GM18511 (cell line): ENCODE measurements around the gene DIDO1.
"Not testable (repeated sequence)": the region's sequence is repeated elsewhere in the genome, so short reads cannot be mapped to it uniquely, and the experiment has no call there.

ENCODE experiments used
- ATAC-seq: cut with Tn5 transposase; IDR thresholded peaks from one replicate; pipeline ENCODE4 v1.9.1; 2021; ENCODE audit warnings: mild to moderate bottlenecking, moderate library complexity; ENCODE audit not compliant: unreplicated experiment

DIDO1 gene

DNA sequence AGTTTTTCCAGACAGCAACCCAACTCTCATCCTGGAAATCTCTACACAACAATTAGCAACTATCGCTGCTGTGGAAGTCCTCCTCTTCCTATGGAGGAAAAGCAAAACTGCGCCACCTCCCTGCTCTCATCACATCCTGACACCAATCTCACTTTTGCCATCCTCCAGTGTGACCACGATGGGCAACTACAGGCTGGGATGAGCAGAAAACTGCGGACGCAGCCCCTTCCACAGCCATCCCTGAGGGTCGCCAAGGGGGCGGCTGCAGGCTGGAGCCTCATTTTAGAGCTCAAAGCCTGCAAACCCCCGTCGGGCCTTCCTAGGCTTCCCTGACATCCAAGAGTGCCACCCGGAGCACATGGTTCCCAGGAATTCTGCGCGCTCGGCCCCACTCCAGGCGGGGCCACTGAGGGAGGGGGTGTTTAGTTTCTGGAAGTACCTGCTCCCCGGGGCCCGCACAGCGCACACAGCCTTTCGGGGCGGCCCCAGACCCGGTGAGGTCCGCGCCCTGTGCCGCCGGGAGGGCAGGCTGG lies 65.8 kb downstream of the DIDO1 start:
- ATAC-seq: peak; percentile 13

GRCh38 chr20:62859721-62860120 lies 66.6 kb downstream of the DIDO1 start:
- no peak for ATAC-seq

DNA sequence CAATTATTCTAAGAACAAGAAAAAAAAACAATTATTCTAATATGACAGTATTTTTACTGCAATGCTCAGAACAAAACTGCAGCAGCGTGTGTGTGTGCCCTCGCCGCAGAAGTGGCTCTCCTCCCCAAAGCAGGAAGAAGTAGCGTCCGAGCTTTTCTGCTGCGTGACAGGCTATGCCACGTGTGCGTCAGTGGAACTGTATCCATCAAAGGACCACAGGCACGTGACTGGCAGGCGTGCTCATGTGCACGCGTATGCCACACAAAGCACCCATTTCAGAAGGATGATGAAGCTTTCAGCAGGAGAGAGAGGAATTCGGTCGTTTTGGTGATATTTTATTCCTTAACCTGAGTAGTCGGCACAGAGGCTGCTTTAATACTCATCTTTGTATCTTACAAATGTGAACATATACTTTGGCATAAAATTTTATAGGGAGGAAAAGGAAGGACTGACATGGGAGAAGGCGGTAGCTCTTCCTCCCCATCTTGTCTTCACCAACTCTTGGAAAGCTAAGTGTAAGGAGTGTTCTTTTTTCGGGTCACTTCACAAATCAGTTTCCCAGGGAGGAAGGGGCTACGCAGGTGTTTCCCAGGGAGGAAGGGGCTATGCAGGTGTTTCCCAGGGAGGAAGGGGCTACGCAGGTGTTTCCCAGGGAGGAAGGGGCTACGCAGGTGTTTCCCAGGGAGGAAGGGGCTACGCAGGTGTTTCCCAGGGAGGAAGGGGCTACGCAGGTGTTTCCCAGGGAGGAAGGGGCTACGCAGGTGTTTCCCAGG lies 68.1 kb downstream of the DIDO1 start:
- ATAC-seq: no peak

DNA sequence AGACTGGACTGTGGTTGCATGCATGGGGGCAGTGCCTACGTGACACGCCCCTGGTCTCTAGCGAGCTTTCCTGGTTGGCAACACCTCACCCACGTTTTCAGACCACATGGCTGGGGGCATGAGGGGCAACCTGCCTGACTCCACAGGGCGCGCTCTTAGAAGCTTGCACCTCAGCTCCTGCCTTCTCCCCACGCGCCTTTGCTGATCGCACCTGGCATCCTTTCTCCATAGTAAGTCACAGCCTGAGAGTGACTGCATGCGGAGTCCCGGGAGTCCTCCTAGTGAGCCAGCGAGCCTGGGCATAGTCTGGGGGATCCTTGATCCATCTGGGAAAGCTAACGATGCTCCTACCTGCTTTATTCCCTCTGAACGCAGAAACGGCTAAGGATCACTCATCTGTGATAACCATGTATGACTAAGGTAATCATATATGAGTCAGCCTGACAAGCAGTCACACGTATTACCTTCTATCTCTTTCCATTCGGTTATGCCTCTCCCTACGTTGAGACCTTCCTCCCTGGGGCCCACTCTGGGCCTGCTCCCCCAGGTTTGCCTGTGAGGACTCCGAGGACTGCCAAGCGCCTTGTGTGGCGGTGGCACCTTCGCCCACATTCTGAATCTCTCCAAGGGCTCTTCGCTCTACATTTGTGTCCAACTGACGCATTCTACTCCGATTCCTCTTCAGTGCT lies 69.2 kb downstream of the DIDO1 start:
- ATAC-seq: no peak

GRCh38 chr20:62855120-62855519 lies 71.2 kb downstream of the DIDO1 start:
- no peak for ATAC-seq

DNA sequence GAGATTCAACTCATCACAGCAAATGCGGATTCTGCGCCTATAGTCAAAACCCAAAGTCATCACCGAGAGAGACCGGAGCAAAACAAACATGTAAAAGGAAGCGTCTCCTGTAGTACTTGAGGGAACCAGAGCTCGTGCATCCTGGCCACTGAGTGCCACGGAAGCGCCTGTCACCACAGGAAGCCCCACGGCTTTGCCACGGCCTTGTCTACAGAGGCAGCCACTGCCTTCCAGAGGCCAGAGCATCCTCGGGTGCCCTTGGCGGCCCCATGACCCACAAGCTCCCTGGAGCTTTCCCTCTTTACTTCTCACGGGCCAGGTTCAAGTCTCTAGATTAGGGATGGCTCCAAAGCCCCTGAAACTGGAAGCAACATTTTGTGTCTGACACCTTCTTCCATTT lies 72.2 kb downstream of the DIDO1 start:
- no peak for ATAC-seq

DNA sequence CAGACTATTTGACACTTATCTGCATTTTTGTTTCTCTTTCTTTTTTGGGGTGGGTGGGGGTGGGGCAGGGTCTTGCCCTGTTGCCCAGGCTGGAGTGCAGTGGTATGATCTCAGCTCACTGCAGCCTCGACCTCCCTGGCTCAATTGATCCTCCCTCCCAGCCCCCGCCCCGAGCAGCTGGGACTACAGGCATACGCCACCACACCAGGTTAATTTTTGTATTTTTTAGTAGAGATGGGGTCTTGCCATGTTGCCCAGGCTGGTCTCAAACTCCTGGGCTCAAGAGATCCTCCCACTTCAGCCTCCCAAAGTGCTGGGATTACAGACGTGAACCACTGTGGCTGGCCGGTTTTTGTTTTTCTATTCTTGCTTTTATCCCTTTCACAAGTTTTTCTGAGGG lies 73.0 kb downstream of the DIDO1 start:
- not testable (repeated sequence) for ATAC-seq

DNA sequence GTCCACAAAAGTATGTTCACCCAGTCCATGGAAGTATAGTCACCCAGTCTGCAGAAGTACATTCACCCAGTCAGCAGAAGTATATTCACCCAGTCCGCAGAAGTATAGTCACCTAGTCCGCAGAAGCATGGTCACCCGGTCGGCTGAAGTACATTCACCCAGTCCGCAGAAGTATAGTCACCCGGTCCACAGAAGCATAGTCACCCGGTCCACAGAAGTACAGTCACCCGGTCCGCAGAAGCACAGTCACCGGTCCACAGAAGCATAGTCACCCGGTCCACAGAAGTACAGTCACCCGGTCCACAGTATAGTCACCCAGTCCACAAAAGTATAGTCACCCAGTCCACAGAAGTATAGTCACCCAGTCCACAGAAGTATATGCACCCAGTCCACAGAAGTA lies 73.5 kb downstream of the DIDO1 start:
- no peak for ATAC-seq

DNA sequence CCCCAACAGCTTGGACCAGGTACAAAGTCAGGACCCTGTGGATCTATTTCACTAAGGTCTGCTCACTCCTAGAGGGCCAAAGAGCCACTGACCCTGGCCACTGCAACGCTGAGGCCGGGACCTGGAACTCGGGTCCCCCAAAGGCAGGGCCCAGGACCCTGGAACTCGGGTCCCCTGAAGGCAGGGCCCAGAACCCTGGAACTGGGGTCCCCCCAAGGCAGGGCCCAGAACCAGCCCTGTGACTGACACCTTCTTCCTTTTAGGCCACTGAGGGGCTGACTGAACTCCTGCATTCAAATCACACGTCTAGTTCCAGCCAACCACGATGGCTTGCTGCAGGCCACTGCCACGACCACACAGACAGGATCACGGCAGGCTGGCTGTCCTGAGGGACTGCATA lies 74.1 kb downstream of the DIDO1 start:
- no peak for ATAC-seq

DNA sequence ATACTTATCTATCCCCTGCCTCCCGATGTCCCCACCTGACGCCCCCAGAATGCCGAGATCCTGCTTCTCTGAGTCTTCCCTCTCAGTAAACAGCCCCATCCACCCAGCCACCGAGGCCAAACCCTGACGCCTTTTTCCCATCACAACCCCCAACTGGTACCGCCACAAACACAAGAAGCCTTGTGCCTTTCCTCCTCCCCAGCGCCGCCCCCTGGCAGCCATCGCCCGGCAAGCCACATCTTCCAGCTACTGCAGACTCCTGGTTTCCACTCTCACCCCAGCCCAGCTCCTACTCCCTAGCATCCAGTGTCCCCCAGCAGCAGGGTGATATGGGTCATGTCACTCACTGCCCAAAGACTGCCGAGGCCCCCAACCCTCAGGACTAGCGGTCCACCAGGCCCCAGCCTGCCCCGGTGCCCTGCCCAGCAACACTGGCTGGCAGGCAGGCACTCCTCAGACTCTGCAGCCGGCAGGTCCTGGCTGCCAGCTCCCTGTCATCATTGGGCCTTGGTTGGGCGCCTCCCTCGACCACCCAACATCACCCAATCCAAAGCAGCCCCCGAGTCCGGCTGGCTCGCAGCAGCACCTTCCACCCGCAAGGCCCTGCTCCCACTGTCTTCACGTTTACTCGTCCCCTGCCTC lies 75.9 kb downstream of the DIDO1 start:
- no peak for ATAC-seq

DNA sequence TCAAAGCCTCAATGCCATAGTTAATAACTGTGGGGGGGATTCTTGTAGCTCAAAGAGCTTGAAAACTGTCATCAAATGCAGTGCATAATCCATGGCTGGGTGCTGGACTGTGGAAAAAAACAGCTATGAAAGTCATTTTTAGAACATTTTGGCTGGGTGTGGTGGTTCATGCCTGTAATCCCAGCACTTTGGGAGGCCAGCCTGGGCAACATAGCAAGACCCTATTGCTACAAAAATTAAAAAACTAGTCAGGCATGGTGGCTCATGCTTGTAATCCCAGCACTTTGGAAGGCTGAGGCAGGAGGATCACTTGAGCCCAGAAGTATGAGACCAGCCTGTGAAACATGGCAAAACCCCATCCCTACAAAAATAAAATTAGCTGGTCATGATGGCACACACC lies 76.9 kb downstream of the DIDO1 start:
- no peak for ATAC-seq

DNA sequence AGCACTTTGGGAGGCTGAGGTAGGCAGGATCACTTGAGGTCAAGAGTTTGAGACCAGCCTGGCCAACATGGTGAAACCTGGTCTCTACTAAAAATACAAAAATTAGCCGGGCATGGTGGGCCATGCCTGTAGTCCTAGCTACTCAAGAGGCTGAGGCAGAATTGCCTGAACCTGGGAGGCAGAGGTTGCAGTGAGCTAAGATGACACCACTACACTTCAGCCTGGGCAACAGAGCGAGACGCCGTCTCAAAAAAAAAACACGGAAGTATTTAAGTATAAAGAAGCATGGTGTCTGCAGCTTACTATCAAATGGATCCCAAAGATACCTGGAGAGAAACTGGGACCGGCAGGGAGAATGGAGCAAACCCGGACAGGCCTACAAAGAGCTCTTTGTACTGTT lies 77.4 kb downstream of the DIDO1 start:
- not testable (repeated sequence) for ATAC-seq

GRCh38 chr20:62846166-62846890 lies 80.0 kb downstream of the DIDO1 start:
- no peak for ATAC-seq

DNA sequence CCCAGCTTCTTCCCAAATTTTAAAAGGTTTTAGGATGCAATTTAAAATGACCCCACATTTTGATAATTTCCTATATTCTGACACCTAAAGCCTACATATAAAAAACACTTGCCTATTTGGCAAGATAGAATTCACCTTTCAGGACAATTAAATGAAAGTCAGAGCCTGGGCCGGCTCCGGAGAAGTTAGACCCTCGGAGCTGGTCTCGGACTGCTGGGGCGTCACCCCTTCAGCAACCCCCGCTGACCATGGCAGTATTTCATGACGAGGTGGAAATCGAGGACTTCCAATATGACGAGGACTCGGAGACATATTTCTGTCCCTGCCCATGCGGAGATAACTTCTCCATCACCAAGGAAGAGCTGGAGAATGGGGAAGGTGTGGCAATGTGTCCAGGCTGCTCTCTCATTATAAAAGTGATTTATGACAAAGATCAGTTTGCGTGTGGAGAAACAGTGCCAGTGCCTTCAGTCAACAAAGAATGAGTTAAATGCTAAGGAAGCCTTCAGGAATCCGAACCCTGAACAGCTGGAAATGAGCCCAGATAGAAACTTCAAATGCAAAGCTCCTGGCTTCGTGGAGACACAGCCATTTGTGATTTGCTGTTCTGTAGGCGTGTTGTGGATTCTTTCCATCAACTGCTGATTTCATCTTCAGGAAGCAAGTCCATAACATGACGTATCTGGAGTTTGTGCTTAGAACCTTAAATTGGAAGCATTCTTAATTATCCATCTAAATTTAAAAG lies 80.7 kb downstream of the DIDO1 start:
- ATAC-seq: no peak

DNA sequence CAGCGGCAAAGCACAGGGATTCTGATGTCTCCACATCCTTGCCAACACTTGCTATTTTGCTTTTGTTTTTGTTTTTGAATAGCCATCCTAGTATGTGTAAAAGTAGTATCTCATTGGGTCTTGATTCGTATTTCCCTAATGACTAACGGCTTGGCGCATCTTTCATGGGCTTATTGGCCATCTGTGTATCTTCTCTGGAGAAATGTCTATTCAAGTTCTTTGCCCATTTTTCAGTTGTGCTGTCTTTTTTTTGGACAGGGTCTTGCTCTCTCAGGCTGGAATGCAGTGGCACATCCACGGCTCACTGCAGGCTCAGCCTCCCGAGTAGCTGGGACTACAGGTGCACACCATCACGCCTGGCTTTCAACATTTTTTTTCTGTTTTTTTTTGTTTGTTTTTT lies 82.1 kb downstream of the DIDO1 start:
- no peak for ATAC-seq

GRCh38 chr20:62843656-62844055 lies 82.6 kb downstream of the DIDO1 start:
- ATAC-seq: no peak

GRCh38 chr20:62841705-62842212 lies 84.5 kb downstream of the DIDO1 start:
- ATAC-seq: no peak

DNA sequence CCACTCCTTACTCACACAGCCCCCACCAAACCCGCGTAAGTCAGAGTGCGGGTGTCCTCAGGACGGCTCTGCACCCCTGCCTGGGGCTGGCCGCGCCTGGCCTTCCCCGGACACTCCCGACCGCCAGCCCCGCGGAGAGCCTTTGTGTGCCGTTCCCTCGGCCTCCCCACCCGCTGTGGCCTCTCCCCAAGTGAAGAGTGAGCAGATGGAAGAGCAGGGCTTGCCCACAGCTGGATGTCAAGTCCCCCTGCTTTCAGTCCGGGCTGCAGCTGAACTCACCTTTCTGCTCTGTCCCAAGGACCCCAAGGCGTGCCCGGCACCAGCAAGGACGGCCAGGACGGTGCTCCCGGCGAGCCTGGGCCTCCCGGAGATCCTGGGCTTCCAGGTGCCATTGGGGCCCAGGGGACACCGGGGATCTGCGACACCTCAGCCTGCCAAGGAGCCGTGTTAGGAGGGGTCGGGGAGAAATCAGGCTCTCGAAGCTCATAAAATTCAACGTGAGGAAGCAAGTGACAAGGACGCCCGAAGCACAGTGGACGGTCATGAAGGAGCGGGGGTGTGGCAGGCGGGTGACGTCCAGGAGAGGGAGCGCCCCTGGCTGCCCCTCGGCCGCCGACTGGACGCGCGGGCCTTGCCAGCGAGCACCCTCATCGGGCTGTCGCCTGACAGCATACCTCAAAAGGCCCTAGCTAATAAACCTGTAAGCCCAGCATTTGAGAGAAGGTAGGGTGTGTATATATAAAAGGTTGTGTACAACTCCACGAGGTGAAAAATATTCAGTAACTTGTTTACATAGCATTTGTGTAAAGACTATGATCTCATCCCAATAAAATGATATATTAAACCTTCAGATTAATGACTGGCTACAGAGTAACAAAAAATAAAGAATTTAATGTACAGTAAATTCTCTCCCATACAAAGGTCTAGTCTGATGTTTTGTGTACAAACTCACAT lies 85.8 kb downstream of the DIDO1 start:
- ATAC-seq: no peak

DNA sequence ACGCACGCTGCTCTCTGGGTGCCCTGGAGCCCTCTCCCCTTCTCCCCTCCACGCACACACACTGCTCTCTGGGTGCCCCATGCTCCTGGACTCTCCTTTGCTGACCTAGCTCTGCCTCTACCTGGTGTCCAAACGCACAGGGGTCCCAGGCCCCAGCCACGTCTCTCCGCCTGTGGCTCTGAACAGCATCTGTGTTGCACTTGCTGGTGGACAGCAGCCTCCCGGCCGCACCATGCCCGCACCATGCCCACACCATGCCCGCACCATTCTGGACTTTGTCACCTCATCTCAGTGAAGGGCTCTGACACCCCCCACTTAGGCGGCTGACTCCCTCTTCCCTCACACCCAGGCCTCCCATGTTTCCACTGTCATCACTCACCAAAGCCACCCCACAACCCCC lies 86.5 kb downstream of the DIDO1 start:
- ATAC-seq: no peak
